Activated CD4-positive, alpha-beta T cell treated with anti-CD3 and anti-CD28 coated beads for 1 hour (primary cell): ENCODE measurements around the gene RAB5B.
A peak's percentile ranks its signal among the peaks of the same experiment; 100 is the strongest.
"Not testable (repeated sequence)": the region's sequence is repeated elsewhere in the genome, so short reads cannot be mapped to it uniquely, and the experiment has no call there.

Source experiments
- DNase-seq: peaks from one replicate; pipeline ENCODE4 v3.0.0-alpha.2; 2020

Gene RAB5B

GRCh38 chr12:55942055-55942454, 31.8 kb upstream of the RAB5B start:
- no peak for DNase-seq

DNA sequence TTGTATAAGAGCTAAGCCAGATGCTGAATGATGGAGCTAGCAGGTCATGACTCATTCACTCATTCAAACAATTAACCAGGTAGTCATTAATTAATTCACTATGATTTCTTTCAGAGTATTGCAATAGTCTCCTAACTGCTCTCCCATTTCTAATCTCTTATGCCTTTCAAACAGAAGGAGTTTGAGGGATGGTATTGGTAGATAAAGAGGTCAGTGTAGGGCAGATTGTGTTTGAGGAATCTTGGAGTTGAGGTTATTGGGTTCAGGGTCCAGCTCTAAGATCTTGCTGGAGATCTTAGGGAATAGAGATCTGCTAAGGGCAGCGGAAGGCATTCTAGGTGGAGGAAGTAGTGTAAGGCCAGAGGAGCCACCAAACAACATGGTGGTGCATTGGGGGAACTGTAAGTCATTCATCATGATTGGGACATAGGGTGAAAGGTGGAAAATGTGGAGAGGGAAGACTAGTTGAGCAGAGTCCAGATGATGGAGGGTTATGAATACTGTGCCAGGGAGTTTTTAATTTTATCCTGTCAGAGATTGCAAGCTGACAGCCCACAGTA, 31.2 kb upstream of the RAB5B start:
- no peak for DNase-seq

DNA sequence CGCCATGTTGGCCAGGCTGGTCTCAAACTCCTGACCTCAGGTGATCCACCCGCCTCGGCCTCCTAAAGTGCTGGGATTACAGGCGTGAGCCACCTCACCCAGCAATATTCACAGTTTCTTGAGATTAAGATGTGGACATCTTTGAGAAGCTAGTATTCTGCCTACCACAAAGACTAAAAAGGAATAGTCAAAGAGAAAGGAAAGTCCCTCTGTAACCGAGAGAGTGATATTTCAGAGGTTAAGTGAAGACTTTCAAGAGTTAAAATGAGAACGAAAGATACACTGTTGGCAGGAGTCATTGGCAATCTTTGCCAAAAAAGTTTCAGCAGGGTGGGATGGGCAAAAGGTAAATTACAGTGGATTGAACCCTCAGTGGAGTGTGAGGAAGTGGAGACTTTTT, 27.3 kb upstream of the RAB5B start:
- DNase-seq = no peak

DNA sequence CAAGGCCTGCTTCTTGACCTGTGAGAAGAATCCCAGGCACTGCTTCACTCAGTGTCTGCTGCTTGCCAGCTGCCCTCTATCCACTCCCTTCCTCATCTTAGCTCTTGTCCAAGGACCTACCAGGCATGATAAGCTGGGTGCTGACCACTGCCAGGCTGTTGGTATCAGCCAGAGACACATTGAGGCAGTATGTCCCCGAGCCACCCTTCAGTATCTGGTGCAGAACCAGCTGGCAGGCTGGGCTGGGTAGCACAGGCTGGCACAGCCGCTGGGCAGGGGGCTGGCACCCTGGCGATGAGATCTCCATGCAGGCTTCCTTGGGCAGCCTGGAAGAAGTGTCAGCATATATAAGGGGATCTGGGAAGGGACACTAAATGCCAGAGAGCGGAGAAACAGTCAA, 18.5 kb upstream of the RAB5B start:
- DNase-seq = no peak

- DNase-seq = peak; percentile 39
Measured at GRCh38 chr12:55955800-55956508, 17.9 kb upstream of the RAB5B start.

- DNase-seq = no peak
Measured at GRCh38 chr12:55957106-55957859, 16.6 kb upstream of the RAB5B start.

DNA sequence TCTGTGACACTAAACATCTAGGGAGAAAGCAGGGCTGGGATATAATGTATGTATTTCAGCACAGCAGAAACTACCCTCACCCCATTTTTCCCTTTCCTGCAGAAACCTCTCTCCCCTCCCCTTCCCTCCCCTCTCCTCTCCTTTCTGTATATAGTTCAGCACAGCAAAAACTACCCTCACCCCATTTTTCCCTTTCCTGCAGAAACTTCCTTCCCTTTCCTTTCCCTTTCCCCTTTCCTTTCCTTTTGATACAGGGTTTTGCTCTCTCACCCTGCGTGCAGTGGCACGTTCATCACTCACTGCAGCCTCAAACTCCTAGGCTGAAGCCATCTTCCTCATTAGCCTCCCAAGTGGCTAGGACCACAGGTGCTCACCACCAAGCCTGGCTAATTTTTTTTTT, 10.1 kb upstream of the RAB5B start:
- DNase-seq = no peak

- no peak for DNase-seq
Measured at GRCh38 chr12:55965240-55965639, 8.6 kb upstream of the RAB5B start.

DNA sequence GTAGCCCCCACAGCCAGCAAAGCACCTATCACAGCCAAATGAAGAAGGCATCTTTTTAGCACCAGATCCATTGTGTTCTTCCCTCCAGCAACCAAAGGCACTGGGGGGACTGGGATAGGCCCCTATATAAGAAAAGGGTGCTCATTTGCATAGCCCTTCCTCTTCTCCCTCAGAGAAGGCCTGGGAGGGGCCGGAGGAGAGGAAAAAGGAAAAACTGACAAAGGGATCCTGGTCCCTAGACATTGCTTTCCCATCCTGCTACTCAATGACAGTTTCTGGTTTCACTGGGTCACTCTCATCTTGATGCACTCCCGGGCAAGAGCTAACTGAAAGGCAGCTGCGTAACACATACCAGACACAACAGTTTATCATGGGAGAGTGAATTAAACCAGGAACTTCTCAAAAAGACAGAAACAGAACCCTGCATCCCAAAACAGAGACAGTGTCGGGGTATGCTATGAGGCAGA, 7.9 kb upstream of the RAB5B start, which contains the start of gene PMEL:
Gene PMEL, minus strand, starts transcription at position 102 of the 467 bp plus-strand sequence. Its CDS starts 31 bp downstream, at position 71.
- DNase-seq = no peak

DNA sequence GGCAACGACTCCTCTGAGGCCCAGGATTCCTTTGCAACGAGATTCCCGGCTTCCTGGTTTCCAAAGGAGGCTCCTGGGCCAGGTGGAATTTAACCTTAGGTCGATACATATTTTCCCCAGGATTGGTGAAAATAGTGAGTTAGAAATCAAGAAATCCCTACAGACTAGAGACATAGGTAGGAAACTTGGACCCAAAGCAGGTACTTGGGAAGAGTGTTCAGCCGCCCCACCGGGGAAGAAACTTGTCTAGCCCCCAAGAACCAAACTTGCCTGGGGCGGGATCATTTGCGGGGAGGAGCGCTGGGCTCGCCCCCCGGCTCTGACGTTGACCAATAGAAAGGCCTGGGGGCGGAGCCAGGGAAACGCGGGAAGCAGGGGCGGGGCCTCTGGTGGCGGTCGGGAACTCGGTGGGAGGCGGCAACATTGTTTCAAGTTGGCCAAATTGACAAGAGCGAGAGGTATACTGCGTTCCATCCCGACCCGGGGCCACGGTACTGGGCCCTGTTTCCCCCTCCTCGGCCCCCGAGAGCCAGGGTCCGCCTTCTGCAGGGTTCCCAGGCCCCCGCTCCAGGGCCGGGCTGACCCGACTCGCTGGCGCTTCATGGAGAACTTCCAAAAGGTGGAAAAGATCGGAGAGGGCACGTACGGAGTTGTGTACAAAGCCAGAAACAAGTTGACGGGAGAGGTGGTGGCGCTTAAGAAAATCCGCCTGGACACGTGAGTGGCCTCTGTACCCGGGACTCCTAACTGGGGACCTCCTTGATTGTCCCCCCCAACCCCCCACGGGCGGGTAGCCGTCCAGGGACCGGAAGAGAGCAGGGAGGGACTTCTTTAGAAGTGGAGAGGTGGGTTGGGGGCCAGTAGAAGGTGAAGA, 7.2 kb upstream of the RAB5B start, which contains the start of gene CDK2:
Gene CDK2, plus strand, starts transcription at position 423 of the 874 bp plus-strand sequence. Its CDS starts 179 bp downstream, at position 602.
- peak; percentile 80 for DNase-seq

DNA sequence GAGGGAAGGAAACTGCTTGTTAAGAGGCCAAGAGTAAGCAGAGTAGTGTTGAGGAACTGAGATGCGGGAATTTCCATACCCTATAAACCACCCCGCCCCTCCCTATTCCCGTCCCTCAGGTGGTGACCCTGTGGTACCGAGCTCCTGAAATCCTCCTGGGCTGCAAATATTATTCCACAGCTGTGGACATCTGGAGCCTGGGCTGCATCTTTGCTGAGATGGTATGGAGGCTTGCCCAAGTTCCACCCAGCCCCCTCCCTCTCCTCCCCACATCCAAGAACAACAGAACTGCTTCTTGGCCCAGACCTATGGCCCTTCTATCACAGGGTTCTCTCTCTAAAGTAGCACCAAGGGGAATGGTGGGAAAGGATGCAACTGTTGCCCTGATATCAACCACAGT, 4.5 kb upstream of the RAB5B start:
- DNase-seq = no peak

GRCh38 chr12:55970775-55971174, 3.1 kb upstream of the RAB5B start:
- DNase-seq = no peak

- no peak for DNase-seq
Measured at GRCh38 chr12:55972042-55972441, 1.8 kb upstream of the RAB5B start.

DNA sequence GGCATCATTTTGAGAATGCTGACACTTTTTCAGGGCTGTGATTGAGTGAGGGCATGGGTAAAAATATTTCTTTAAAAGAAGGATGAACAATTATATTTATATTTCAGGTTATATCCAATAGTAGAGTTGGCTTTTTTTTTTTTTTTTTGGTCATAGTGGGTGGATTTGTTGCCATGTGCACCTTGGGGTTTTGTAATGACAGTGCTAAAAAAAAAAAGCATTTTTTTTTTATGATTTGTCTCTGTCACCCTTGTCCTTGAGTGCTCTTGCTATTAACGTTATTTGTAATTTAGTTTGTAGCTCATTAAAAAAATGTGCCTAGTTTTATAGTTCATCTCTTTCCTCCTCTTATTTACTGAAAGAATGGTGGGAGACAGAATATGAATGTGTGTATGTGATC, 1.4 kb upstream of the RAB5B start:
- DNase-seq = no peak

DNA sequence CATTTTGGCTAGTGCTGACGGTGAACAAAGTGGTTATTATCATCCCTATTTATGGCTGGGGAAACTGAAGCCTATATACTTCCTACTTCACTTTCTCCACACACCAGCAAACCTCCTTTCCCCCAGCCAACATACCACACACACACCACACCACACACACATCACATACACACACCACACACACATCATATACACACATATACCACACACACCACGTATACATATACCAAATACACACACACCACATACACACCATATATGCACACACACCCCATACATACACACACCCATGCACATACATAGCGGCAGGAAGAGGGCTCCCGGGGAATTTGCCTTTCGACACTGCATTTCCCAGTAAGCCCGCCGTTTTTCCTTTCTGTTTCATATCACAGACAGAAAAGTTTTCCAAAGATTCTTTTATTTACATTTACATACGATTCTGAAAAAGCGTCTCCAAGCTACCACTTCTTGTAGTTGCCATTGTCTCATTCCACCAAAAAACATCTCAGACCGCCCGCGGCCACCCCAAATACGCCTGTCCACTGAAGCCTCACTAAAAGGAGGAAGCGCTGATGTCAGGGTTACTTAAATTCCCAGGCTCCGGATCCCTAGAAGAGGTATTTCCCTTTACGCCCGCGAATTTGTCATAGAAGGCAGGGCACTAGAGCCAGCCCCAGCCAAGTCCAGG, 823 bp upstream of the RAB5B start:
- no peak for DNase-seq

GRCh38 chr12:55974308-55974730, 441 bp downstream of the RAB5B start:
- no peak for DNase-seq

DNA sequence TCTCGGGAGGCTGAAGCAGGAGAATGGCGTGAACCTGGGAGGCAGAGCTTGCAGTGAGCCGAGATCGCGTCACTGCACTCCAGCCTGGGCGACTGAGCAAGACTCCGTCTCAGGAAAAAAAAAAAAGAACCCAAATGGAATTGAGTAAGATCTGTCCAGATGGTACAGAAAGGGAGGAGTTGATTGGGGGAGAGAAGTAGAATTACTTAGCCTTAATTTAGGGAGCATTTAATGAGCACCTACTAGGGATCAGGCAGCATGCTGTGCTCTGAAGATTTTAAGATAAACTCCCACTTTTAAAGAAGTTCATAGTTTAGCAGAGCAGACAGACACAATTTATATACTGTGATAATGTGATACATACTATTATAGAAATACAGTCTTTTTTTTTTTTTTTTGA, 4.5 kb downstream of the RAB5B start:
- DNase-seq = no peak

DNA sequence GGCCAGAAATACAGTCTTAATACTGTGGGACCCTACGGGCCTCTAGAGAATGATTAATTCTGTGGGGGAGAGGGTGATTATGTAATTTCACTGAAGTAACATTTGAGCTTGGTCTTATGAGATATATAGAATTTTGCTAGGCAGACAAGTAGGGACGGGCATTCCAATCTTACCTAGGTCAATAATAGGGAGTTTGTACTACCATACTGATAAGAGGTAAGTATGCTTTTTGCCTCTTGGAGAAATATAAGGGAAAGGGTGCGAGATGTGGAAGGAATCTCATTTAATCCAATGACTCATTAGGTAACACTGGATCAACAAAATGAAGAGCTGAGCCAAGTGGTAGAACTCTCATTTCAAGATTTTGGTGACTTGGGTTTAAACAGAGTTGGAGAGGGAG, 5.2 kb downstream of the RAB5B start:
- DNase-seq = no peak

GRCh38 chr12:55981882-55982281, 8.0 kb downstream of the RAB5B start:
- DNase-seq = not testable (repeated sequence)

GRCh38 chr12:55982319-55982936, 8.6 kb downstream of the RAB5B start:
- DNase-seq = no peak

GRCh38 chr12:55983232-55983842, 9.5 kb downstream of the RAB5B start:
- no peak for DNase-seq
